Measurements from ENCODE around the gene COMMD1. TPM values are rescaled to one million over a fixed set of nuclear protein-coding genes. Genes with fewer than 3 reads are reported as not detected.

The COMMD1 gene
- total RNA-seq, 1 experiment from 2014 or later = 24.7 TPM

GRCh38 chr2:61959381-61960293 is 54.2 kb downstream of the COMMD1 start (continued):
- TF ChIP-seq STAT6 (CRISPR knock-in tag; conservative IDR thresholded peaks at IDR 0.05; ENCODE audit: low read depth) = no peak
- no peak for TF ChIP-seq USF2 (CRISPR knock-in tag; IDR thresholded peaks at IDR 0.05)
- no peak for TF ChIP-seq ZNF671 (CRISPR knock-in tag; IDR thresholded peaks at IDR 0.05)
- peak; percentile 42; the same call in 1 of the 2 replicates for TF ChIP-seq ZNF121 (CRISPR knock-in tag; IDR thresholded peaks at IDR 0.05)
- TF ChIP-seq RORB (CRISPR knock-in tag; IDR thresholded peaks at IDR 0.05) = no peak
- TF ChIP-seq SOX15 (CRISPR knock-in tag; IDR thresholded peaks at IDR 0.05) = no peak
- TF ChIP-seq ZMAT4 (CRISPR knock-in tag; IDR thresholded peaks at IDR 0.05) = no peak
- no peak for TF ChIP-seq ELF4 (CRISPR knock-in tag; IDR thresholded peaks at IDR 0.05; ENCODE audit: low read depth)
- no peak for TF ChIP-seq ATF2 (CRISPR knock-in tag; IDR thresholded peaks at IDR 0.05; ENCODE audit: borderline replicate concordance, low read depth)
- TF ChIP-seq TEAD4 (CRISPR knock-in tag; IDR thresholded peaks at IDR 0.05) = no peak

GRCh38 chr2:61961231-61961901 is 55.9 kb downstream of the COMMD1 start:
- H3K27me3 Mint-ChIP-seq (ENCODE audit: low read depth) = no peaks in the 10 kb centered on the region
- no peak overlapping the region for H3K4me3 Mint-ChIP-seq
- DNase-seq (ENCODE audit: low spot score) (no peak), ATAC-seq (no peak)
- peaks cover 13% of the 10 kb centered on the region for H3K36me3 Mint-ChIP-seq
- peaks cover 24% of the 10 kb centered on the region for H3K9me3 Mint-ChIP-seq
- peaks cover 30% of the 10 kb centered on the region for H3K4me1 Mint-ChIP-seq
- POLR2A ChIA-PET = no interaction called here
- no peak overlapping the region for H3K27ac Mint-ChIP-seq
- CTCF ChIA-PET = interaction anchor here (2.4 kb wide), 1 partner anchor 10 kb away, joined by 9 read pairs; no protein-coding TSS in a partner anchor
- TF ChIP-seq PRRX2 (CRISPR knock-in tag; IDR thresholded peaks at IDR 0.05) (no peak), ERG (CRISPR knock-in tag; IDR thresholded peaks at IDR 0.05) (no peak), ZNF317 (CRISPR knock-in tag; IDR thresholded peaks at IDR 0.05; ENCODE audit: borderline replicate concordance, low read depth) (no peak), STAT6 (CRISPR knock-in tag; conservative IDR thresholded peaks at IDR 0.05; ENCODE audit: low read depth) (no peak), PRDM15 (CRISPR knock-in tag; IDR thresholded peaks at IDR 0.05) (no peak), TCF7 (CRISPR knock-in tag; IDR thresholded peaks at IDR 0.05; ENCODE audit: low read depth) (no peak), CTCF (IDR thresholded peaks at IDR 0.05) (no peak), ATF3 (CRISPR knock-in tag; conservative IDR thresholded peaks at IDR 0.05) (no peak)

Data from WTC11 (cell line).